Mesangial cell (primary cell): Measurements from ENCODE around the gene GAGE1. TPM values are rescaled to one million over a fixed set of nuclear protein-coding genes. Genes with fewer than 3 reads are reported as not detected.

Source experiments
- total RNA-seq: library from RNA; depleted of rRNA; stranded (reverse); fragments of >200 nt; gene quantifications from 2 replicates; pipeline ENCODE4 v1.2.3, GENCODE V29; 2015

Gene GAGE1
- total RNA-seq: not detected in 2 replicates

GRCh38 chrX:49598720-49599119, at the start of gene GAGE1:
Gene GAGE1 (plus strand): TSS chrX:49599020. CDS start chrX:49600175, 1,155 bp downstream.

GRCh38 chrX:49550989-49551388, 47.8 kb upstream of the GAGE1 start, which contains the start of gene GAGE12E:
Gene GAGE12E (plus strand): TSS chrX:49551289. CDS start chrX:49552444, 1,155 bp downstream.

GRCh38 chrX:49560542-49560941, 38.3 kb upstream of the GAGE1 start, which contains the start of gene GAGE12F:
Gene GAGE12F (plus strand): TSS chrX:49560842. CDS start chrX:49561997, 1,155 bp downstream.

GRCh38 chrX:49570100-49570499, 28.7 kb upstream of the GAGE1 start, which contains the start of gene GAGE12G:
Gene GAGE12G (plus strand): TSS chrX:49570400. CDS start chrX:49571555, 1,155 bp downstream.

GRCh38 chrX:49579649-49580048, 19.2 kb upstream of the GAGE1 start, which contains the start of gene GAGE12H:
Gene GAGE12H (plus strand): TSS chrX:49579949. CDS start chrX:49581104, 1,155 bp downstream.

GRCh38 chrX:49589196-49589595, 9.6 kb upstream of the GAGE1 start, which contains the start of gene GAGE2A:
Gene GAGE2A (plus strand): TSS chrX:49589496. CDS start chrX:49590651, 1,155 bp downstream.

Other genes with a start within 250 kb of the GAGE1 start
- gene GAGE12C, start 66.8 kb upstream of the GAGE1 start, total RNA-seq: not detected in 2 replicates
- not detected in 2 replicates for gene GAGE12D, start 57.3 kb upstream of the GAGE1 start, total RNA-seq
- gene GAGE12E, start 47.7 kb upstream of the GAGE1 start, total RNA-seq: not detected in 2 replicates
- gene GAGE12F, start 38.2 kb upstream of the GAGE1 start, total RNA-seq: not detected in 2 replicates
- gene GAGE12G, start 28.6 kb upstream of the GAGE1 start, total RNA-seq: not detected in 2 replicates
- not detected in 2 replicates for gene GAGE12H, start 19.1 kb upstream of the GAGE1 start, total RNA-seq
- gene GAGE2A, start 9.5 kb upstream of the GAGE1 start, total RNA-seq: not detected in 2 replicates
- gene PAGE1, start 97.0 kb downstream of the GAGE1 start, total RNA-seq: not detected in 2 replicates
- gene PAGE4, start 230.3 kb downstream of the GAGE1 start, total RNA-seq: not detected in 2 replicates